ENCODE results near the gene PTPRU.

PTPRU gene

DNA sequence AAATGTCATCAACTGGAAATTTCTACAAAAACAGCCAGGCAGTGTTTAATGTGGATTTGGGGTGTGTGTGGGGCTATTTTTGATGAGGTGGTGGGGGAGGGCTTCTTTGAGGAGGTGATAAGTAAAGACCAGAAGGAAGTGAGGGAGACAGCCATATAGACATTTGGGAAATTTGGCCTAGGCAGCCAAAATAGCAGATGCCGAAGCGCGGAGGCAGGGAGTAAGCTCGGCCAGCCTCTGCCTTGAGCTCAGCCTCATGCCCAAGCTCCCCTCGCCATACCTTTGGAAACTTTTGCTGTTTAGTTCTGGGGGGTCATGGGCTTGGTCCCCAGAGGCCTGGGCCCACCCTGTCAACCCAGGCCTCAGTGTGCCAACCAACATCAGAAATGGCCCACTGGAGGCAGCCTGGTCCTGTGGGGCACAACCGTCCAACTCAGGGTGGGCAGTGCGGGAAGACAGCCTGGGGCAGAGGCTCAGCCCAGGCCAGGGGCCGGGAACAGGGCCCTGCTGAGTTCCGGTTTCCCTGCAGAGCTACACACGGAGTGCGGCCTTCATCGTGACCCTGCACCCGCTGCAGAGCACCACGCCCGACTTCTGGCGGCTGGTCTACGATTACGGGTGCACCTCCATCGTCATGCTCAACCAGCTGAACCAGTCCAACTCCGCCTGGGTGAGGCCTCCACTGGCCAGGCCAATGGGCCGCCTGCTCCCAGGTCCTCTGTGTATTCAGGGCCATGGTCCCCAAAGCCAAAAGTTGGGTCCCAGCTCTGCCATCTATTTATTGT, 84.0 kb downstream of the PTPRU start:
- DNase-seq: no peak

DNA sequence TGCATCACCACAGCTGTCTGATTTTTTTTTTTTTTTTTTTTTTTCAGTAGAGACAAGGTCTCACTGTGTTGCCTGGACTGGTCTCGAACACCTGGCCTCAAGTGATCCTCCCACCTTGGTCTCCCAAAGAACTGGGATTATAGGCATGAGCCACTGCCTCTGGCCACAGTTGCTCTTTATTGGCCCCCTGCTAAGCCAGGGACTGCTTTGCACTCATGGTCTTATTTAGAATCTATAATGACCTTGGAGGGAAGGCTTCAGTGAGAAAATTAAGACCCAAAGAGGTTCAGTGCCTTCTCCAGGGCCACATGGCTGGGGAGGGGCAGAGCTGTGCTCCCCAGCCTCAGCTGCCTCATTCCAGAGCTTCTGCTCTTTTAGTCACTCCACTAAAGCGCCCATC, 84.9 kb downstream of the PTPRU start:
- DNase-seq: no peak

DNA sequence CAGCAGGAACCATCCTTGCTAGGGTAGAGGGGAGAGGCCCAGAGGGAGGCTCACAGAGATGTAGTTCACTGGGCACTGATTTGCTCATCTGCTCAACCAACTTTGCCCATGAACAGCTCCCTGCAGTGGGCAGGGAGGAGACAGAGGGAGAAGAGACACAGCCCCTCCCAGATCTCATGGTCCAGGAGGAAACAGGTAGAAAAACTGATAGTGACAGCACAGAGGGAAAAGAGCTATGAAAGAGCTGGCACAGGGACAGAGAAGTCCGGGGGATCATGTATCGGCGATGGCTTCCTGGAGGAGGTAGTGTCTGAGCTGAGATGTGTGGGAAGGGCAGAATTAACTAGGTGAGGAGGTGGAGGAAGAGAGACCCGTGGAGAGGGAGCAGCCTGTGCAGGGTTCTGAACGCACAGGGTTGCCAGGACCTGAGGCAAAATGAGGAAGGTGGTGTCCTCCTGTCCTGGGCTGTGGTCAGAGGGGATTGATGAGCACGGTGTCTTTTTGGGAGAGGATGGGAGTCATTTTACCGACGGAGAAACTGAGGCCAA, 85.9 kb downstream of the PTPRU start:
- DNase-seq: no peak

DNA sequence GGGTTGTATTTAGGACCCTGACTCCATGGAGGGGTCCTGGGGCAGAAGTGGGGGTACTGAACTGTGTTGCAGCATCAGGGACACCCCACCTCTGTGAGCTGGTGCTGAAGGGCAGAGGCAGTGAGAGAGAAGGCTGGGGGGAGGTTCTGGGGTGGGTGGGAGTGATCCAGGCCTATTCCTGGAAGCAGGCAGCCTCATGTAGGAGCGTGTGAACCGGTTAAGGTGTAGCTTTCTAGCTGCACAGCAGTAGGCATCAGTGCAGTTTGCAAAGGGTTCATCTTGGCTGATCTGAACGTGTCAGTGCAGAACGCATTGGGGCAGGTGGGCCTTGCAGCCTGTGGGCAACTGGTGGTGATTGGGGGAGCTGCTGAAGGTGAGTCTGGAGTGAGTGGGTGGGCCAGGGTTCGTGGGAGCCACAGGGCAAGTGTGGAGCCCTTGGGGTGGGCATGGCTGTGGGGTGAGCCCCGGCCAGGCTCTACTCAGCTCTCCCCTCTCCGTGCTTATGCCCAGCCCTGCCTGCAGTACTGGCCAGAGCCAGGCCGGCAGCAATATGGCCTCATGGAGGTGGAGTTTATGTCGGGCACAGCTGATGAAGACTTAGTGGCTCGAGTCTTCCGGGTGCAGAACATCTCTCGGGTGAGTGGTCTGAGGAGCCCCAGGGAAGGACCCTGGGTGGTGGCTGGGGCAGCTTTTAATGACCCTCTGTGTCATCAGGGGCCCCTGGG, 86.7 kb downstream of the PTPRU start:
- no peak for DNase-seq

DNA sequence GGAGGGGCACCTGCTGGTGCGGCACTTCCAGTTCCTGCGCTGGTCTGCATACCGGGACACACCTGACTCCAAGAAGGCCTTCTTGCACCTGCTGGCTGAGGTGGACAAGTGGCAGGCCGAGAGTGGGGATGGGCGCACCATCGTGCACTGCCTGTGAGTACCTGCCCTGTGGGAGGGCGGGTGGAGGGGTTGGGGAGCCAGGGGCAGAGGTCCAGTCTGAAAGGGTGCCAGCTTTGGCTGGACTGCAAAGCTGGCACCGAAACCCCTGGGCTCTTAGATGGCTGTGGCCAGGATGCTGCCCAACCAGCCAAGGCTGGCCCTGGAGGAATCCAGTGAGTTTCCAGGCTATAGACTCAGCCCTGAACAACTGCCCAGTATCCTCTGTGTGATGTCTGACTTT, 87.3 kb downstream of the PTPRU start:
- no peak for DNase-seq

DNA sequence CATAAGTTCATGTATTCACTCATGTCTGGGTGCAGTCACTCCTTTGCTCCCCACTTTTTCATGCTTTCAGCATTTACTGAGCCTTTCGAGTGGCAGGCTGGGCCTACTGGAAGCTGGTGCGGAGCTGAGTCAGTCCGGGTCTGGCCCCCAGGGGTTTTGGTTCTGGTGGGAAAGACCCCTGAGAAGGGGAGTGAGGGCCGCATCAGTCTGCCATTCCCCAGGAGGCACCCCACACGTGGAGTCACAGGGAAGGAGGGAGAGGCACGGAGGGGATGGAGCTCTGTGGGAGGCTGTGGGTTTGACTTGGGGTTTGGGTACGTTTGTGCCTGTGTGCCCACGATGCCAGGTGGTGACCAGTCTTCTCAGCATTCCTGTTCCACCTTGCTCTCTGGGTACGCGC, 87.9 kb downstream of the PTPRU start:
- DNase-seq: no peak

DNA sequence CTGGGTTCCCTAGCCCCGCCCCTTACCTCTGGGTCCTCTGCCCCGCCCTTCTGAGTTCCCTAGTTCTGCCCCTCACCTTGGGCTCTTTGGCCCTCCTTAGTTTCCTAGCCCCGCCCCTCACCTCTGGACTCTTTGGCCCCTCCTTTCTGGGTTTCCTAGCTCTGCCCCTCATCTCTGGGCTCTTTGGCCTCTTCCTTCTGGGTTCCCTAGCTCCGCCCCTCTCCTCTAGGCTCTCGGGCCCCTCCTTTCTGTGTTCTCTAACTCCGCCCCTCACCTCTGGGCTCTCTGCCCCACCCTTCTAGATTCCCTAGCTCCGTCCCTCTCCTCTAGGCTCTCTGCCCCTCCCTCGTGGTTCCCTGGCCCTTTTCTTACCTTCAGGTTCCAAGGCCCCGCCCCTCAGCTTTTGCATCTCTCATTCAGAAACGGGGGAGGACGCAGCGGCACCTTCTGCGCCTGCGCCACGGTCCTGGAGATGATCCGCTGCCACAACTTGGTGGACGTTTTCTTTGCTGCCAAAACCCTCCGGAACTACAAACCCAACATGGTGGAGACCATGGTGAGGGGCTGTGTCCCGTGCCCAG, 88.5 kb downstream of the PTPRU start:
- DNase-seq: peak; percentile 37

DNA sequence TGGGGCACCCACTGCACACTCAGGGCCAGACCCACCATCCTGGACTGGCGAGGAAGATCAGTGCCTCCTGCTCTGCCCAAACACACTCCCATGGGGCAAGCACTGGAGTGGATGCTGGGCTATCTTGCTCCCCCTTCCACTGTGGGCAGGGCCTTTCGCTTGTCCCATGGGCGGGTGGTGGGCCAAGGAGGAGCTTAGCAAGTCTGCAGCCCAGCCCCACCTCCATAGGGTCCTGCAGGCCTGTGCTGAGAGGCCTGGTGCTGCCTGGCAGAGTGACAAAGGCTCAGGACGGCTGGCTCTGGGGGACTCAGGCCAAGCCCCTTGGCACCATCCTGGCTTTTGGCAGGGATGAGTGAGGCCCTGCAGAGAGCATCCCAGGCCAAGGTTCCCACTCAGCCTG, 89.4 kb downstream of the PTPRU start:
- DNase-seq: no peak

DNA sequence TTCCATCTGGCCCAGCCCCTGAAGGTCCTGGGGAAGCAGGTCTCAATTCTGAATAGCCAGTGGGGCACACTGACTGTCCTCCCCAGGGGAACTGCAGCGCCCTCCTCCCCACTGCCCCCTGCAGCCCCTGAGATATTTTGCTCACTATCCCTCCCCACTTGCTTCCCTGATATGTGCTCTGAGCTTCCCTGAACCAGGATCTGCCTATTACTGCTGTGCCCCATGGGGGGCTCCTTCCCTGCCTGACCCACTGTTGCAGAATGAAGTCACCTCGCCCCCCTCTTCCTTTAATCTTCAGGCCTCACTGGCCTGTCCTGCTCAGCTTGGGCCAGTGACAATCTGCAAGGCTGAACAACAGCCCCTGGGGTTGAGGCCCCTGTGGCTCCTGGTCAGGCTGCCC, 89.8 kb downstream of the PTPRU start:
- DNase-seq: no peak

DNA sequence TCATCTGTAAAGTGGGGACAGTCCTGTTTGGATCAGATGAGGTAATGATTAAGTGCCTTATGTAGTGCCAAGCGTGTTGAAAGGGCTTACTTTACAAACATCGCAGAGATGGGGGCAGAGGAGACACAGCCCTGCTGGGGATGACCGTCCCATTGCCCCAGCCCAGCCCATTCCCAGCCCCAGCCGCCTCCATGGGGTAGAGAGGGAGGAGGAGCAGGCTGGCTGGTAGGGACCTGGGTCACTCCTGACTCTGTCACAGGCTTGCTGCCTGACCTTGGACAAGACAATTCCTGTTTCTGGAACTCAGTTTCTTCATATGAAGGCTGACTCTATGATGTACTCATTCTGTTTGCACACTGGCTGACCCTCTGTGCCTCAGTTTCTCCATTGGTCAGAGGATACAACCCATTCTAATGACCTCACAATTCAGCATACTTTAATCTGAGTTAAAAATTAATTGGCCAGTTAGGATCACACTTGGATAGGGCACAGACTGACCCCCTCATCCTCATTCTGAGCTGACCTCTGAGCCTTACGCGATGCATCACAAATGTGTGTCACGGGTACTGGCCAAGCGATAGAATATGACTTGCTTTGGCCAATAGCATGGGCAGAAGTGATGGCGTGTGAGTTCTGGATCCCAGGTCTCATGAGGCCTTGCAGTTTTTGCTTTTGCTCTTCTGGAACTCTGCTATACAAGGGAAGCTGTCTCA, 91.1 kb downstream of the PTPRU start:
- DNase-seq: no peak

DNA sequence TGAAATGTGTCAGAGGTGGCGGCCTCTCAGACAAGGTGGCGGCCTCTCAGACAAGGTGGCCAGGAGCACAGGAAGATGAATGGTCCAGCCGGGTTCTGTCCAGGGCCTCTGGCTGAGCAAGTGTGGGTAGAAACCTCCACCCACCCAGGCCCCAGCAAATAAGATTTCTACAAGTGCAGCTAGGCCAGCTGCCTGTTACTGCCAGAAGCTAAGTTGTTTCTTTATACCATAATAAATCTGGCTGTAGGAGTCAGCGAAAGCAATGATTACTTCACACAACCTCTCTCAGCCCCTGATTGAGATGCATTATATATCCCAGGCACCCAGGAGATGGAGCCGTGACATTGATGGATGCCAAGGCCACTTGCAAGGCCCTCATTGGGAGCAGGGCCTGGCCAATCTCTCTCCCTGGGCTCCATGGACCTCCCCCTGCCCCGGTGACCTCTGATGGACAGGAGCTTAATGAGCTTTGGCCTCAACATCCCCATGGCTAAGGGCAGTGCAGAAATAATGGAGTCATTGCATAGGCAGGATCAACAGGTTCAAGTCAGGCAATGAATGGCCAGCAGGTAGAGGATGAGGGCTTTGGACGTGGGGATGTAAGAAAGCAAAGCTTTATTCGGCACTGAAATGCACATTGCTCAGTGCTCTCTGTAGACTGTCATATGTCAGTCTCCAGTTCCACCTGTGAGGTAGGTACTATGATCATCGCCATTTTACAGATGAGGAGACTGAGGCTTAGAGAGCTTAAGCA, 92.9 kb downstream of the PTPRU start:
- DNase-seq: no peak

DNA sequence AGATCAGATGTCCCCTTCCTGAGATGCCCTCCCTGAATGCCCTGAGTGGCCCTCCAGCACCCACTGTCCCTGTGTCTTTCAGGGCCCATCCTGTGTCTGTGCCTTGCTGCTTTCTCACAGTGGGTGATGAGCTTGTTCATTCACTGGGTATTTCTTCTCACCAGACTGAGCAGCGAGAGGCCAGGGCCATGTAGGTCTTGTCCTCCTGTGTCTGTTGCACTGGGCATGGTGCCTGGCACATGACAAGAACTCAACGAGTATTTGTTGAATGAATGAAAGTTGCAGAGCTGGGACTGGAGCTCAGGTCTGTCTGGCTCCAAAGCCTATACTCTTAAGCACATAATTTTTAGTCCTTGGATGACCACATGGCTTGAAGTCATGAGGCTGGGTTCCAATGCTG, 93.8 kb downstream of the PTPRU start:
- DNase-seq: no peak

DNA sequence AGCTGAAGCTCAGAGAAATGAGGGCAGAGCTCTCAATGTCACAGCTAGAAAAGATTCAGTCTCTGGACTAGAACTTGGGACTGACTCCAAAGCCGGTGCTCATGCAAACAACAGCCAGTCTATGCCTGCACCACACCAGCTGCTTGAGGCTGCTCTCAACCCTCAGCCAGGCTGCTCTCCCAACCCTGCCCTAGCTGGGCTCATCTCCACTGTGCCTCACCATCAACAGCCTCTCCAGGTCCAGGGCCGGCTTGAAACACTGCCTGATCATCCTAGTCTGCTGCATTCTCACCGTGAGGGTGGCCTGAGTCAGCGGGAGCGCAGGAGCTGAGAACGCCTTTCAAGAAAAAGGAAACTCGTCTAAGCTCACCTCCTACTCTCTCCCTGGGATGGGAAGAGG, 94.5 kb downstream of the PTPRU start:
- no peak for DNase-seq

DNA sequence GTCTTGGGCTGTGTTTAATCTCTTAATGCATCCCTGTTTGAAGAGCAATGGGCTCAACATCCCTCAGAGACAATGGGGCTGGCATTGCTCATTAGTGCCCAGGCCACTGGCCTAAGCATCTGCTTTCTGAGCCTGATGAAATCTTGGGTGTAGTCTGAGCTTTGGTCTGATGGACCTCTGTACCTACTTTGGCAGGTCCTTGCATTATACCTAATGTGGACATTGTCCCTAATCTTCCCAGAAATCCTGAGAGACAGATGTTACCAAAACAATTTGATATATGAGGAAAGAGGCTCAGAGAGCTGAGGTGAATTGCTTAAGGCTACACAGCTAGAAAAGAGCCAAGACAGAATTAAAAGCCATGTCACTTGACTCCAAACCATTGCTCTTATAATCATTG, 95.0 kb downstream of the PTPRU start:
- DNase-seq: no peak

DNA sequence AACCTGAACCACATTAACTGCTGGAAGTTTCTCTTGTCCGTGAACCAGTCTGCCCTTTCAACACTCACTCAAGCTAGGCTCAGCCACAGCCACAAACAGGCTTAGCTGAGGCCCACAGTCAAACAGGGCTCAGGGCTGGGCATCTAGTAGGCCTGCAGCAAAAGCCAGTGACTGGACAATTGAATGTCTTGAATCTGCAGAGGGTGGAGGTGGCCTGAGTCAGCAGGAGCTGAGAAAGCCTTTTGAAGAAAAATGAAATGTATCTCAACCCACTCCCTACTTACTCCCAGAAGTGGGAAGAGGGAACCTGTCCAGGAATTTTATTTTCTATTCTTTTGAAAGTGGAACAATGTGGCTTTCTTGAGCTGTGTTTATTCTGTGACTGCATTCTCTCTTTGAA, 95.4 kb downstream of the PTPRU start:
- no peak for DNase-seq

DNA sequence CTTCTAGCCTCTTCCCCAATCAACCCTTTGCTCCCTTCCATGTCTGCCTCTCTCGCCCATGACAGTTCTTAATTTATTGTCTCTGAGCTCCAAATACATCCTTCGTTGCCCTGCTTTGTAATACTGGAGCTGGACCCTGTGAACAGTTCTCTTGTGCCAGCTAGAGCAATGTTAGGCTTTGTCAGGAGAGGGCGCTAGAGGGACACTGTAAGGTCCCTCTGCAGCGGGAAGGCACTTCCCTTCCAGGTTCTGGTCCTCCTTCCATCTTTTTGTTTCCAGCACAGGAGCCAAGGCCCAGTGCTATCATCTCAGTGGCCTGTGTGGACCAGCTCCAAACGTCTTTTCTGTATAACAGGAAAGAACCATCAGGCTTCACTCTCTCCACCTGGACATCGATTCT, 95.9 kb downstream of the PTPRU start:
- DNase-seq: peak; percentile 70

DNA sequence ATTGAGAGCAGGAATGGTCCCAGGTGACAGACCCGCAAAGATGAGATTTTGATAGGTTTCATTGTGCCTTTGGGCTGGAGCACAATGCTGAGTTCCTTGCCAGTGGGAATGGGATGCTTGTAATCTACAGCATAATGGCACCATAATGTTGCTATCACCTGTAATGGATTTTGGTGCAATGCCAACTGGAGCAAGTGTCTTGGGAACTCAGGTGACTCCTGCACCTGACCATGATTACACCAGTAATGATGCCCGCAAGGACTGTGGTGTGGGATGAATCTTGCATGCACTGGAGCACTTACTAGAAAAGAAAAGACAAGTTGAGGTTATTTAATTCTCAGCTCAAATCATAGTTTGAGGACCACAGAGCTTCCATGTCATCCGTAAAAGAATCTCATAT, 96.7 kb downstream of the PTPRU start:
- no peak for DNase-seq

DNA sequence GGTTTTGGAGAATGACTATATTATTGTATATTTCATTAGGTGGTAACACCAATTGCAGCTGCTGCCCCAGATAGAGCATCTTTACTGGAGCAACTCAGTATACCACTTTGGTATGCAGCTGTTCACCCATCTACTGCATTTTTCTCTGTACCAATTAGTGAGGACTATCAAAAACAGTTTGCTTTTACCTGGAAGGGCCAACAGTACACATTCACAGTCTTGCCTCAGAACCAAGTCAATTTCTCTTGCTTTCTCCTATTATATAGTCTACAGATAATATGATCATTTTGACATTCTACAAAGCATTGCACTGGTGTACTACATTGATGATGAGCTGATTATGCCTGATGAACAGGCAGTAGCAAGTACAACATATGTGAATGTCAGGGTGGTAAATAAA, 99.3 kb downstream of the PTPRU start:
- no peak for DNase-seq

DNA sequence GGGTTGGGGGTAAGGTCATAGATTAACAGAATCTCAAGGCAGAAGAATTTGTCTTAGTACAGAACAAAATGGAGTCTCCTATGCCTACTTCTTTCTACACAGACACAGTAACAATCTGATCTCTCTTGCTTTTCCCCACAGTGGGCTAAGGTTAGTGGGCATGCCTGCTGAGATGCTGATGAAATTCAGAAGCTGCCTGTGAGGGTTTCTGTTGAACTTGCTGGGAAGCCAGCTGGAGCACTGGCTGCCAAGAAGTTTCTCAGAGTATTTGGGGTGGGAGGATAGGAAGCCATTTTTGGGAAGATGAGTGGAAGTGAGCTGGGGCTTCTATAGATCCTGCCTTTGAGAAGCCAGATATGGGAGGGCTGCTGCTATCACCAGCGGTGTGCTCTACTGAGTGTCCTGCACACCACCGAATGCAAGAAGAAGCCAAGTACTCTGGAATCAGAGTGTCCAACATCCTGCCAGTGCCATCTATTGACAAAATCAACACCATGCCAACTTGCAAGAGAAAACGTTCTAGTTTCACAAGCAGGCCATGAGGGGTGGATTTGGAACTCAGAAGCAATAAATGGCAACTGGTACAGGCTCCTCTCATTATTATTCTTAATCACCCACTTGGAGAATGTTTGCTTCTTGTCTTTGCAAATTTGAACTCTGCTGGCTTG, 102.7 kb downstream of the PTPRU start:
- no peak for DNase-seq

DNA sequence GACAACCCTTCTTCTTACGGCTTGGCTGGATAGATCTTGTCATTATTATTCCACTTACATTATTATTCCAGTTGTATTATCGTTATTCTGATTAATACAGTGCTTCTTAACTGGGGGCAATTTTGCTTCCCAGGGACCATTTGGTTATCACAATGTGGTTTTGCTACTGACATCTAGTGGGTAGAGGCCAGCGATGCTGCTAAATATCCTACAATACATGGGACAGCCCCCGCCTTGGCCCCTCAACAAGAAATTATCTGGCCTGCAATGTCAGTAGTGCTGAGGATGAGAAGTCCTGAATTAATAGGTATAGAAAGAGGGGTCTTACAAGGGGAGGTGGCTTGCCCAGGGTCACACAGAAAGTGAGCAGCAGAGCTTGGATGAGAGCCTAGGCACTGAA, 105.6 kb downstream of the PTPRU start:
- DNase-seq: no peak

DNA sequence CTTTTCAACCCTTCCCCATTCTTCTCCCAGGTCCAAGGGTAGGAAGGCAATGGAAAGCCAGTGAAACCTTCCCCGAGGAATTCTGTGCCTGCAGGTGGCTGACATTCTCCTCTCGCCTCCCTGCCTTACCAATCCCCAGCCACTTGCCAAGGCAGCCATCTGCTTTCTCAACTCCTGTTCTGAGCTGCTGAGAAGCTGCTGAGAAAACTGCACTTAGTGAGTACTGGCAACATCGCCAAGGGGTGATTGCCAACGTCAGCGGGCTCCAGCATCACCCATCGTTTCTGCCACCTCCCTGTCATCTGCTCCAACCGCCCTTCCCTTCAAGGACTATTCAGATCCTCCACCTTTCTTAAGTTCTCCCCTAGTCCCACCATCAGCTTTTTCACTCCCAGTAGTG, 106.0 kb downstream of the PTPRU start:
- DNase-seq: no peak

DNA sequence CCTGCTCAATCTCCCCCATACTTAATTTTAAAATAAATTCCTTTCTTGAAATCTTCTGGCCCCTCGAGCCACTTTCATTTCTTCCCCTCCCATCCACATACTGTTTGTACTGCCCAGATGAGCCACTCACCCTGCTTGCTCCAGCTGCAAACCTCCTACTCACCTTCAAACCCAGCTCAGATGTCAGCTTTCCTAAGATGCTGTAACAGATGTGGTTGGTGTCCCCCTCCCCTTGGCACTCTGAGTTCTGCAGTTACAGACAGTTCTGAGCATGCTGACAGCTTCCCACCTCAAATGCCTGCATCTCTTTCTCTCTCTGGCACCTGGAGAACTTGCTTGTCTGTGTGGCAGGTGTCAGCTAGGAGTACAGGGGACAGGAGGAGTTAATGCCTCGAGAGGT, 106.7 kb downstream of the PTPRU start:
- no peak for DNase-seq

All from hematopoietic multipotent progenitor cell treated with erythropoietin and hydrocortisone succinate and interleukin-3 and kit ligand, for 6 days (in vitro differentiated cells).